ENCODE data around the gene EPHB1.

EPHB1 gene

GRCh38 chr3:135161425-135161824 is 366.4 kb downstream of the EPHB1 start:
- DNase-seq (ENCODE audit: low read depth), result no peak

DNA sequence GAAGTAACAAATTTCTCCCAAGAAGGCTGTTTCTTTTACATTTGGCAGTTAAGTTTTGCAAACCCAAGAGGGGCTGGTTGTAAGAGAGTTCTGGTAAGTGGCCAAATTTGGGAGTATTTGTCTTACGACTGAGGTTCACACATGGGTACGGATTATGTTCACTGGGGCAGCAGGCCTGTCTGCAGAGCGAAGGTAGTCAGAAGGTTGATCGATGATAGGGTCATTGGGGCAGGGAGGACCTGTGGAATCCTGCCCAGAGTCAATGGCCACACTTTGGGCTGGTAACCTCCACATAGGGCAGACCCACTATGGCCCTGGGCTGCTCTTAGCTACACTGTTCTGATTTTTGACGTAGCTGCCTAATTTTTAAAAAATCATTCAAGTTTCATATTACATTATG is 368.6 kb downstream of the EPHB1 start:
- no peak for DNase-seq (ENCODE audit: low read depth)

GRCh38 chr3:135165260-135165659 is 370.2 kb downstream of the EPHB1 start:
- no peak for DNase-seq (ENCODE audit: low read depth)

GRCh38 chr3:135166266-135166825 is 371.3 kb downstream of the EPHB1 start:
- DNase-seq (ENCODE audit: low read depth), result no peak

- DNase-seq (ENCODE audit: low read depth), result no peak
Measured at GRCh38 chr3:135168822-135169221, 373.8 kb downstream of the EPHB1 start.

DNA sequence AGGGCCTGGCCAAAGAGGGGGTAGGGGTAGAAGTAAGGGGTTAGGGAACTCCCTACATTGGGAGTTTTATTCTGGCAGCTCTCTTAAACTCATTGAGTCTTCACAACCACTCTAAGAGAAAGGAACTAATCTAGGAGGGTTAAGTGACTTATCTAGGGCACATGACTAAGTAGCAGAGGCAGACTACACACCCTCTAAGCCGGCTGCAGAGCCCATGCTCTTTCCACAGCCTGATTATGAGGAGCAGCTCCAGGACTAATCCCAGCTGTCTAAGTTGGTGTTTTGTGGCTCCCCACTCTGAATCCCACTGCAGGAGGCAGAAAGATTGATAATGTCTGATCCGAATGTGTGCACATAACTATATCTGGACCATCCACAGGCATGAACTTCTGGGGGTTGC is 374.6 kb downstream of the EPHB1 start:
- DNase-seq (ENCODE audit: low read depth), result no peak

GRCh38 chr3:135170732-135171131 is 375.7 kb downstream of the EPHB1 start:
- DNase-seq (ENCODE audit: low read depth), result no peak

DNA sequence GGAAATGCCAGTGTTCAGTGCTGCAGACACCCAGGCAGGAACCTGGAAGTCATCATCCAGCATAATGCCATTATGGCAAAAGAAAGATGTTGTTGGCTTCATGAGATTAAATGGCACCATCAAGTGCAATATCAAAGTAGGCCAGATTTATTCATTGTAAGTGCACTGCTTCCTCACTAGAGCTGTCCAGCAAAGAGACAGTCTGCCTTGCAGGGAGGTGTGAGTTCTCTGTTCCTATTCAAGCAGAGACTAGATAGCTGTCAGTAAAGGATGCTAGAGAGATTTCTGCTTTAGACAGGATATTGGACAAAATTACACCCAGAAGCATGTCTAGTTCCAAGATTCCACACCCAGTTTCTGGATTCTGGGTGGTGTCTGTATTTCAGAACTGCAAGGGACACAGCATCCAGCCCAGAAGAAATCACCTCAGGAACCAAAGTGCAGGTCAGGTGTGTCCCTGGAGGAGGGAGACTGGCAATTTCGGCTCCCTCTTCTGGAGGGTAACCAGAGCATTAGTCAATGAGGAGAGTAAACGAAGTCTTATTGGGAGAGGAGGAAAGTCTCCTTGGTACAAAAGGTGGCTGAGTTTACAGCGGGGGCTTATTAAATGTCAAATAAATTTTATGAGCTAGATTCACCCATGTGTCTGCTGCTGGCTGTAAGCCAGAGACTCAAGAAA is 377.3 kb downstream of the EPHB1 start:
- no peak for DNase-seq (ENCODE audit: low read depth)

GRCh38 chr3:135175728-135176277 is 380.7 kb downstream of the EPHB1 start:
- no peak for DNase-seq (ENCODE audit: low read depth)

DNA sequence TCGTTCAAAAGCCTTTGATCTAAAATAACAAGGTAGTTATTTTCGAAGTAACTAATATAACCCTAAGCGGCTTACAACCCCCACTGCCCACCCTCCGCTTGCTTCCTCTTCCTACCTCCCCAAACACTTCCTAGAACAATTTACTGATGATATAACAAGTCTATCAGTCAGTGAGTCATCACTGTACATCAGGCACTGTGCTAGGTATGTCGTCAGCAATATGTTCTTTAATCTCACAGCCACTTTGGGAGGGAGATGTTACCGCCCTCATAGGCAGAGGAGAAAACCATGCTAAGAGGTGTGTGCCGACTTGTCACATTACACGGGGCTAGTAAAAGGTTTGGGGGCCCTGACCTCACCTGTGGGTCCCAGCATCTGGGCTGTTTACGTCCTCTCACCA is 381.8 kb downstream of the EPHB1 start:
- no peak for DNase-seq (ENCODE audit: low read depth)

DNA sequence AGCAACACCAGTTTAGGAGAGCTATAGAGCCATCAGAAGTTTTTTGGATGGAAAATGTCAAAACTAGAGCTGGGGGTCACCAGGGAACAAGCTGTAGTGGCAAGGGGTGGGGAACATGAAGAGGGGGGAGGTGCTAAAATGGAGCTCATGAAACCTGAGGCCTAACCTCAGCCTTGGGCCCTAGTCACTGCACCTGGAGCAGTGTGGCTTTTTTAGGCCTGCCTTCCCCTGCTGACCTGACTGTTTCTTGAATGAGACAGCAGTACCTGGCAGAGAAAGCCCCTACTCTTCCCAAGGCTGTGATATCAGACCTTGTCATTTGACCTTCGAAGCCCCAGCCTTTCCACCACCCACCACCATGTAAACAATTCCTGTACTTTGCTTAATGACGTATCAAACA is 383.5 kb downstream of the EPHB1 start:
- no peak for DNase-seq (ENCODE audit: low read depth)

DNA sequence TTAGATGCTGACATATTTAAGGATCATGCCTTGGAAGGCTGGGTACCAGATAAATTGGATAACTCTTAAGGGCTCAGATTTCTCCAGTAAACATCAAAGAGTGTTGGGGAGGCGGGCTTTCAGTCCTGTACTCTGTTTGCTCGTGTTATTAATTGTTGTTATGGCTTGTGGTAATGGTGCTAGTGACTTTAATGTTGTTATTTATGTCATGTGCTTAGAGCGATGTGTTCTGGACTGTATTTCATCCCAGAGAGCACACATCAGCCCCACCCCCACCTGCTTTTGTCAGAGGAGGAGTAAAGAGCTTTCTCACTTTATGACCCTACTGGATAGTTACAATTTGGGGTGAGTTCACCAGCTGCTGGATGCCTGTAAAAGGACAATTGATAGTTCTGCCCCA is 386.3 kb downstream of the EPHB1 start:
- DNase-seq (ENCODE audit: low read depth), result no peak

DNA sequence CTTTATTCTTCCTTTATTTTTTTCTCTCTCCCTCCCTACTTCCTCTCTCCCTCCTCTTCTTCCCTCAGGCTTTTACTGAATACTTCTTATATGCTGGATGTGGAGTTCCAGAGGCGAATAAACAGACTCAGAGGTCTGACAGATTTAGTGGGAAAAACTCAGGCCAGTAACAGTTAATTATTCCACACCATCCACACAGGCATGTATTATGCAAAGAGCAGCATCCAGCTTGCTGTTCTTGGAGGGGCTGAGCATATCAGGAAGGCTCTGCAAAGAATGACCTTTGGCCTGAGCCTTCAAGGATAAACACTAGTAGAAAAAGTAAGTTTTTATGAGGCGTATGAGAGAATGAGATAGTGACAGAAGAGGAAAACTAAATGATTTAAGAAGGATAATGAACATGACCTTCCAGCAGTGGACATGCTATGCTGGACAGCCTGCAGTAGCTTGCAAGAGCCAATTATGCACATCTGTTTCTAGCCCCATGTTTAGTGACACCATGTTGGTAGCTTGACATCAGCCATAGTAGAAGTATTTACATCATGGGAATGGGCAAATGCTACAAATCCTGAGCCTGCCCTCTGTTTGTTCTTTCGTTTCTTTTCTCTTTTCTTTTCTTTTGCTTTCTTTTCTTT is 387.4 kb downstream of the EPHB1 start:
- no peak for DNase-seq (ENCODE audit: low read depth)

GRCh38 chr3:135190658-135191057 is 395.6 kb downstream of the EPHB1 start:
- no peak for DNase-seq (ENCODE audit: low read depth)

GRCh38 chr3:135191708-135192107 is 396.6 kb downstream of the EPHB1 start:
- no peak for DNase-seq (ENCODE audit: low read depth)

GRCh38 chr3:135192929-135193328 is 397.9 kb downstream of the EPHB1 start:
- DNase-seq (ENCODE audit: low read depth), result no peak

GRCh38 chr3:135197246-135197645 is 402.2 kb downstream of the EPHB1 start:
- DNase-seq (ENCODE audit: low read depth), result no peak

GRCh38 chr3:135197856-135198255 is 402.8 kb downstream of the EPHB1 start:
- DNase-seq (ENCODE audit: low read depth), result no peak

GRCh38 chr3:135199137-135199536 is 404.1 kb downstream of the EPHB1 start:
- DNase-seq (ENCODE audit: low read depth), result no peak

DNA sequence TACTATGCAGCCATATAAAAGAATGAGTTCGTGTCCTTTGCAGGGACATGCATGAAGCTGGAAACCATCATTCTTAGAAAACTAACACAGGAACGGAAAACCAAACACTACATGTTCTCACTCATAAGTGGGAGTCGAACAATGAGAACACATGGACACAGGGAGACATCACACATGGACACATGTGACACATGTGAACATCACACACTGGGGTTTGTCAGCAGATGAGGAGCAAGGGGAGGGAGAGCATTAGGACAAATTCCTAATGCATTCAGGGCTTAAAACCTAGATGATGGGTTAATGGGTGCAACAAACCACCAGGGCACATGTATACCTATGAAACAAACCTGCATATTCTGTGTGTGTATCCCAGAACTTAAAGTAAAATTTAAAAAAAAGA is 408.0 kb downstream of the EPHB1 start:
- DNase-seq (ENCODE audit: low read depth), result no peak

- no peak for DNase-seq (ENCODE audit: low read depth)
Measured at GRCh38 chr3:135213213-135213612, 418.2 kb downstream of the EPHB1 start.

- no peak for DNase-seq (ENCODE audit: low read depth)
Measured at GRCh38 chr3:135213822-135214221, 418.8 kb downstream of the EPHB1 start.

DNA sequence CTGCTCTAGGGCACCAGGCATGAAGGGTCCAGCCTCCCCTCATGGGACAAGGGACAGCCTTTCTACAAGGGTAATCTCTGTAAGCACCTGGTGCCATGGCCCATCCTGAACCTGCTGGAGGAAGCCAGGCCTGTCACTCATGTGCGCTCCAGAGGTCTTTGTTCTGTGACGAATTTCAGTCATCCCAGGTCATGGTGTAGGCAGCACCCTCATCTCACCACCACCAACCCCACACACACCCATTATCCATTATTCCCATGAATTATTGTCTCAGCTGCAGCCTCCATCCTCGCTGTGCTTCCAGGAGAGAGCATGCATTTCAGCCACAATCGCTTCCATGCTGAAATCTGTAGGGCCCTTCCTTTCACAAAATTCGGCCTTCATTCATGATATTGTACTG is 419.3 kb downstream of the EPHB1 start:
- no peak for DNase-seq (ENCODE audit: low read depth)
